Left lung (tissue), 10 donors: ENCODE results near the gene SPNS2. TPM values are rescaled to one million over a fixed set of nuclear protein-coding genes. Genes with fewer than 3 reads are reported as not detected.

Source experiments
- ATAC-seq: fragments of 200-7000 bp; cut with Tn5 transposase; one replicate; pipeline ENCODE4 v1.9.1; 2020; ENCODE audit warnings: moderate library complexity
- DNase-seq, 4 donors: peaks; one replicate each; pipeline ENCODE4 v3.0.0-alpha.2; 2013 to 2020
- H3K27ac ChIP-seq, 2 donors: fragments of 200-600 bp; sonication (generic) in 1 of 2; one replicate each; pipeline versions ENCODE4 v1.5.0 to v1.8.0; 2020 to 2021
- H3K27me3 ChIP-seq, 2 donors: fragments of 200-600 bp; sonication (generic) in 1 of 2; one replicate each; pipeline versions ENCODE4 v1.5.0 to v1.8.0; 2020 to 2021
- H3K36me3 ChIP-seq, 2 donors: fragments of 200-600 bp; sonication (generic) in 1 of 2; one replicate each; pipeline versions ENCODE4 v1.5.0 to v1.8.0; 2020 to 2021
- H3K4me1 ChIP-seq, 2 donors: fragments of 200-600 bp; one replicate each; pipeline ENCODE4 v1.8.0; 2021
- H3K4me3 ChIP-seq, 2 donors: fragments of 200-600 bp; sonication (generic) in 1 of 2; one replicate each; pipeline versions ENCODE4 v1.5.0 to v1.8.0; 2020 to 2021; ENCODE audit warnings: mild to moderate bottlenecking in 1 of 2
- H3K9me3 ChIP-seq, 2 donors: fragments of 200-600 bp; sonication (generic) in 1 of 2; one replicate each; pipeline versions ENCODE4 v1.5.0 to v1.8.0; 2020 to 2021
- CTCF ChIP-seq, 2 donors: fragments of 200-600 bp; sonication (generic) in 1 of 2; IDR thresholded peaks; one replicate each; pipeline versions ENCODE4 v1.5.0 to v1.8.0; 2021; ENCODE audit warnings: antibody characterized with exemption in 2 of 2
- intact Hi-C, 2 donors: fragments of 100-400 bp; cut with DNase I; formaldehyde crosslinking; loops; one replicate each; pipeline versions ENCODE4 v1.11.2 to v1.14.2; 2022
- polyA plus RNA-seq, 6 donors: library from polyadenylated mRNA; unstranded; fragments of 120-200 nt; gene quantifications; one replicate each; pipeline ENCODE4 v1.2.1, GENCODE V29; 2013; ENCODE audit not compliant: insufficient read length in 6 of 6
- total RNA-seq, 2 donors: library from RNA; stranded (reverse); fragmentation: NEBNext Ultra II Directional; extraction: Animal tissue kit (Norgen Biotek cat#: 25700); gene quantifications; one replicate each; pipeline ENCODE4 v1.2.1, GENCODE V29; 2021
- donor health status: DM: no; HTN: yes; CAD: no.
- donor health status: DM: no; HTN: no; CAD: no.

The SPNS2 gene
- total and polyA plus RNA-seq, 8 donors, result 19.6 to 52.4 (median 24.3) TPM

GRCh38 chr17:4530799-4531730, 32.4 kb downstream of the SPNS2 start:
- peaks cover 4 to 63% of the 10 kb centered on the region in 2 donors for H3K4me1 ChIP-seq
- no peaks in the 10 kb centered on the region for H3K9me3 ChIP-seq
- TF ChIP-seq CTCF (IDR thresholded peaks at IDR 0.05), result no peak
- no peak overlapping the region for H3K4me3 ChIP-seq
- ATAC-seq (no peak), DNase-seq (no peak)
- intact Hi-C loops, result no loop called here
- H3K36me3 ChIP-seq, result peaks cover 0 to 9% of the 10 kb centered on the region in 2 donors
- H3K27ac ChIP-seq, result peak overlapping the region; percentile 56 to 77
- no peaks in the 10 kb centered on the region for H3K27me3 ChIP-seq

- peaks cover 6 to 68% of the 10 kb centered on the region in 2 donors for H3K4me1 ChIP-seq
- peak overlapping the region in 1 of 2 donors; percentile 77 for H3K27ac ChIP-seq
- DNase-seq, result no peak
Observed at GRCh38 chr17:4531988-4532736, 33.5 kb downstream of the SPNS2 start.

GRCh38 chr17:4532860-4533522, 34.3 kb downstream of the SPNS2 start:
- H3K27me3 ChIP-seq, result no peaks in the 10 kb centered on the region
- H3K4me3 ChIP-seq, result no peak overlapping the region
- DNase-seq, result no peak
- peak overlapping the region in 1 of 2 donors; percentile 61 for H3K27ac ChIP-seq
- H3K9me3 ChIP-seq, result no peaks in the 10 kb centered on the region
- peaks cover 0 to 16% of the 10 kb centered on the region in 2 donors for H3K36me3 ChIP-seq
- intact Hi-C loops, result no loop called here
- ATAC-seq, result no peak
- TF ChIP-seq CTCF (IDR thresholded peaks at IDR 0.05), result no peak
- peaks cover 10 to 76% of the 10 kb centered on the region in 2 donors for H3K4me1 ChIP-seq

More at GRCh38 chr17:4531988-4532736, 33.5 kb downstream of the SPNS2 start:
- peaks cover 0 to 9% of the 10 kb centered on the region in 2 donors for H3K36me3 ChIP-seq
- H3K27me3 ChIP-seq, result no peaks in the 10 kb centered on the region
- intact Hi-C loops, result no loop called here
- ATAC-seq, result no peak
- no peaks in the 10 kb centered on the region for H3K9me3 ChIP-seq
- H3K4me3 ChIP-seq, result no peak overlapping the region
- TF ChIP-seq CTCF (IDR thresholded peaks at IDR 0.05), result no peak

- H3K27ac ChIP-seq, result peak overlapping the region; percentile 7 to 61
- TF ChIP-seq CTCF (IDR thresholded peaks at IDR 0.05), result peak in 1 of 2 donors; percentile 12
- H3K4me1 ChIP-seq, result peaks cover 10 to 85% of the 10 kb centered on the region in 2 donors
- no peak overlapping the region for H3K4me3 ChIP-seq
- no peaks in the 10 kb centered on the region for H3K9me3 ChIP-seq
- DNase-seq (no peak), ATAC-seq (peak; percentile 3)
- H3K36me3 ChIP-seq, result peaks cover 0 to 25% of the 10 kb centered on the region in 2 donors
- intact Hi-C loops, result no loop called here
- no peaks in the 10 kb centered on the region for H3K27me3 ChIP-seq
Observed at GRCh38 chr17:4533523-4534504, 35.1 kb downstream of the SPNS2 start.
